ENCODE measurements around the gene MED13L. TPM values are rescaled to one million over a fixed set of nuclear protein-coding genes. Genes with fewer than 3 reads are reported as not detected.
A peak's percentile ranks its signal among the peaks of the same experiment; 100 is the strongest.

The MED13L gene
- total RNA-seq, 2 experiments from 2014 or later = 112 to 120 TPM

DNA sequence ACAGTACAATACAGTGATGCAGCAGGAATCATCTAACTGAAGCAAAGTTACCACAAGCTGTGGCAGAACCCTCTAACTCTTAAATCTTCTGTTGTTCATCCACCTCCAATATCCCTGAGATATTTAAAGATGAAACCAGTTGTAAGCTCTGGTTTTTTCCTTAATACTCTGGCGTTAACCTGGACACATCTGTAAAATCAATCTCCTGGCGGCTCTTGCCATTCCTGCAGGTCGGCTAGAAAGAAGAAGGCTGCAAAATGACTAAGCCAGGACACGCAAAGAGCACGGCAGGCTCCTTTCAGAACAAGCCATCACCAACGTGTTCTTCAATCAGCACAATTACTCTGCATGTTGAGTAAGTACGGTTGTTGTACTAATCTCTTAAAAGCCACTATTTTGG, 309.3 kb downstream of the MED13L start:
- no peaks in the 10 kb centered on the region for H3K9me3 Mint-ChIP-seq
- peaks cover 36% of the 10 kb centered on the region for H3K4me1 Mint-ChIP-seq
- H3K27ac Mint-ChIP-seq = no peak overlapping the region
- no peak for DNase-seq
- H3K4me3 Mint-ChIP-seq = no peak overlapping the region
- peaks cover 55% of the 10 kb centered on the region for H3K36me3 Mint-ChIP-seq
- POLR2A ChIA-PET = no interaction called here
- ATAC-seq (ENCODE audit: low read depth) = no peak
- no peaks in the 10 kb centered on the region for H3K27me3 Mint-ChIP-seq

- Mint-ChIP-seq H3K27me3 (no peaks in the 10 kb centered on the region), H3K4me3 (no peak overlapping the region), H3K36me3 (peaks cover 52% of the 10 kb centered on the region), H3K4me1 (peaks cover 45% of the 10 kb centered on the region), H3K9me3 (no peaks in the 10 kb centered on the region), H3K27ac (peak overlapping the region; percentile 90)
- ATAC-seq (ENCODE audit: low read depth) (no peak), DNase-seq (no peak)
- POLR2A ChIA-PET = interaction anchor here (0.7 kb wide), 1 partner anchor 209 kb away, joined by 5 read pairs; no protein-coding TSS in a partner anchor
Measured at GRCh38 chr12:115966376-115966775, 311.1 kb downstream of the MED13L start.

GRCh38 chr12:115964626-115965025, 312.9 kb downstream of the MED13L start:
- Mint-ChIP-seq H3K36me3 (peaks cover 58% of the 10 kb centered on the region), H3K4me1 (peaks cover 57% of the 10 kb centered on the region), H3K4me3 (peak overlapping the region; percentile 67), H3K27ac (peak overlapping the region; percentile 90), H3K27me3 (no peaks in the 10 kb centered on the region), H3K9me3 (no peaks in the 10 kb centered on the region)
- DNase-seq (no peak), ATAC-seq (ENCODE audit: low read depth) (peak; percentile 66)
- POLR2A ChIA-PET = no interaction called here

GRCh38 chr12:115964214-115964613, 313.3 kb downstream of the MED13L start:
- no peaks in the 10 kb centered on the region for H3K9me3 Mint-ChIP-seq
- peaks cover 57% of the 10 kb centered on the region for H3K4me1 Mint-ChIP-seq
- no peaks in the 10 kb centered on the region for H3K27me3 Mint-ChIP-seq
- ATAC-seq (ENCODE audit: low read depth) (no peak), DNase-seq (no peak)
- peak overlapping the region; percentile 67 for H3K4me3 Mint-ChIP-seq
- POLR2A ChIA-PET = no interaction called here
- peak overlapping the region; percentile 90 for H3K27ac Mint-ChIP-seq
- peaks cover 58% of the 10 kb centered on the region for H3K36me3 Mint-ChIP-seq

GRCh38 chr12:115962216-115962615, 315.3 kb downstream of the MED13L start:
- Mint-ChIP-seq H3K9me3 (no peaks in the 10 kb centered on the region), H3K4me1 (peaks cover 58% of the 10 kb centered on the region)
- ATAC-seq (ENCODE audit: low read depth) = no peak

GRCh38 chr12:115960868-115961802, 316.4 kb downstream of the MED13L start:
- DNase-seq (peak; percentile 53), ATAC-seq (ENCODE audit: low read depth) (peak; percentile 82)
- peaks cover 49% of the 10 kb centered on the region for H3K4me1 Mint-ChIP-seq
- H3K36me3 Mint-ChIP-seq = peaks cover 46% of the 10 kb centered on the region
- no peaks in the 10 kb centered on the region for H3K27me3 Mint-ChIP-seq
- H3K27ac Mint-ChIP-seq = peak overlapping the region; percentile 72
- H3K4me3 Mint-ChIP-seq = peak overlapping the region; percentile 16
- H3K9me3 Mint-ChIP-seq = no peaks in the 10 kb centered on the region
- POLR2A ChIA-PET = no interaction called here

More at GRCh38 chr12:115962216-115962615, 315.3 kb downstream of the MED13L start:
- H3K27ac Mint-ChIP-seq = no peak overlapping the region
- peaks cover 51% of the 10 kb centered on the region for H3K36me3 Mint-ChIP-seq
- no peaks in the 10 kb centered on the region for H3K27me3 Mint-ChIP-seq
- no peak for DNase-seq
- no peak overlapping the region for H3K4me3 Mint-ChIP-seq
- POLR2A ChIA-PET = no interaction called here

DNA sequence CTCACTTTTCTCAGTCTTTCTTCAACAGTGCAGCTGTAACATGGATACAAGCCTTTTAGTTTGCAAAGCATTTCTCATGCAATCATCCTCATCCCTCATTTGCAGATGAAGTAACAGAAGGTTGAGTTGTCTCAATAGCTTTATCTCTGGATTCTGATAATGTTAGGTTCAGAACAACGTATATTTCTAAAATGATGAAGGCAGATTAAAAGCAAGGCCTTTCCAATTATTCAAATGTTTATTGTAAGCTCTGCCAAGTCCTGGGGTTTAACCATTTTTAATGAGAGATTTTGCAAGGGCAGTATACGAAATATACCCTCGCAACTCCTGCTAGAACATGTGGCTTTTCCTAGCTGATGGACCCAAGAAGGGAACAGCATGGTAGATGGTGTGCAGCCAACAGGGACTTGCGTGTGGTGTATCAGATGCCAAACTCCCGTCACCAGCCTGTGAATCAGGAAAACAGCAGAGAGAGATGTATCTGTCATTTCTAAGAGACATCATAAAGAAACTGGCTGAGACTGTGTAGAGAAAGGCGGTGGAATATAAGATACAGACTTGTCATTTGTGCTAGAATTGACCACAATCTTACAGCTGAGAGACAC, 319.7 kb downstream of the MED13L start:
- DNase-seq (no peak), ATAC-seq (ENCODE audit: low read depth) (no peak)
- Mint-ChIP-seq H3K4me1 (peaks cover 19% of the 10 kb centered on the region), H3K27ac (no peak overlapping the region), H3K4me3 (no peak overlapping the region), H3K9me3 (no peaks in the 10 kb centered on the region), H3K27me3 (no peaks in the 10 kb centered on the region), H3K36me3 (peaks cover 22% of the 10 kb centered on the region)
- POLR2A ChIA-PET = no interaction called here

DNA sequence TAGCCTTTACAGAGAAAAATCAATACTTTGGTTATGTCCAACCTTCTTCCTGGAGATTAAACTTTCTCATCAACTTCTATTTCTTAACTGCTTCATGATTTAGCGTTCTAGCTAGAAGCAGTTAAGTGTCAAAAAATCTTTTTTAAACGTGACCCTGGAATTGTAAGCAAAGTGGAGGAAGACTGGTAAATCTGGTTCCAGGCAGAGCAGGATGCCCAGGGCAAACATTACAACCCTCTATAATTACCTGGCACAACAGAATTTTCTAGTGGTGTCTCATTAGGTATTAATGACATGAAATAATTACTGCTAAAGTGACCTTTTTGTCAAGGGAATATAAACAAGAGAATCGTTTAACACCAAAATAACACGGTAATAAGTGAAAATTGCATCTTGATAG, 320.8 kb downstream of the MED13L start:
- ATAC-seq (ENCODE audit: low read depth) (no peak), DNase-seq (no peak)
- no peaks in the 10 kb centered on the region for H3K27me3 Mint-ChIP-seq
- POLR2A ChIA-PET = no interaction called here
- H3K4me1 Mint-ChIP-seq = peaks cover 17% of the 10 kb centered on the region
- no peaks in the 10 kb centered on the region for H3K9me3 Mint-ChIP-seq
- H3K4me3 Mint-ChIP-seq = no peak overlapping the region
- no peak overlapping the region for H3K27ac Mint-ChIP-seq
- H3K36me3 Mint-ChIP-seq = peaks cover 20% of the 10 kb centered on the region

DNA sequence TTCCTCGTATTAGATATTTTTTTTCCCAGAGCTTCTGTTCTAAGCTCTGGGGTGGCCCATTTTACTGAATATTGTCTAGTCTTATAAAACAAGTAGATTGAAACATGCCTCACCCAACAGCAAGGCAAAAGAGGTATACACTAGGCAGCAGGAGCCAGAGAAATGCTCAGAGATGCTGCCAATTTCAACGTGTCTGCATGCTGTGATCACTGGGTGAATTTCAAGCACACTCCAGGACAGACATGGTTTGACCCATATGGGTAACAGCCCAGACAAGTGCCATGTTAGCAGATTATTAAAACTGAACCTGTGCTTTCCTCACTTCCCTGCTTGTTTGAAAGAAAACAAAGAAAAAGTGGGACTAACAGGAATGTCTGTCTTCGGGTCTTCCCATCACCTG, 321.3 kb downstream of the MED13L start:
- Mint-ChIP-seq H3K4me1 (peaks cover 14% of the 10 kb centered on the region), H3K9me3 (no peaks in the 10 kb centered on the region), H3K36me3 (peaks cover 20% of the 10 kb centered on the region), H3K4me3 (no peak overlapping the region), H3K27me3 (no peaks in the 10 kb centered on the region), H3K27ac (no peak overlapping the region)
- DNase-seq (no peak), ATAC-seq (ENCODE audit: low read depth) (no peak)
- POLR2A ChIA-PET = no interaction called here

GRCh38 chr12:115953450-115953849, 324.0 kb downstream of the MED13L start:
- H3K9me3 Mint-ChIP-seq = no peaks in the 10 kb centered on the region
- H3K27me3 Mint-ChIP-seq = no peaks in the 10 kb centered on the region
- H3K27ac Mint-ChIP-seq = no peak overlapping the region
- peaks cover 3% of the 10 kb centered on the region for H3K4me1 Mint-ChIP-seq
- peaks cover 9% of the 10 kb centered on the region for H3K36me3 Mint-ChIP-seq
- ATAC-seq (ENCODE audit: low read depth) (no peak), DNase-seq (no peak)
- H3K4me3 Mint-ChIP-seq = no peak overlapping the region
- POLR2A ChIA-PET = no interaction called here

GRCh38 chr12:115953031-115953430, 324.5 kb downstream of the MED13L start:
- POLR2A ChIA-PET = no interaction called here
- ATAC-seq (ENCODE audit: low read depth) (no peak), DNase-seq (no peak)
- Mint-ChIP-seq H3K36me3 (peaks cover 6% of the 10 kb centered on the region), H3K27me3 (no peaks in the 10 kb centered on the region), H3K4me1 (no peaks in the 10 kb centered on the region), H3K9me3 (no peaks in the 10 kb centered on the region), H3K27ac (no peak overlapping the region), H3K4me3 (no peak overlapping the region)

DNA sequence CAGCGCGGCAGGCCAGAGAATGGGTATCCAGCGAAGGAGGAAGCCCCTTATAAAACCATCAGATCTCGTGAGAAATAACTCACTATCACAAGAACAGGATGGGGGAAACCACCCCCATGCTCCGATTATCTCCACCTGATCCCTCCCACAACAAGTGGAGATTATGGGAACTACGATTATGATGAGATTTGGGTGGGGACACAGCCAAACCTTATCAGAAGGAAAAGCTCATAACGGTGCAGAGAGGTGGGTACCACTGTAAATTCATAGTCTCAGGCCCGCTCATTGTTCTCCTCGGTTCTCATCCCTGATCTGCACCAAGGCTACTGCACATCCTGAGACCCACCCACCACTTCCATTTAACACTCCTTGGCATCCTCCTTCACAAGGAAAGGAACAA, 326.5 kb downstream of the MED13L start:
- no peak for DNase-seq
- H3K27me3 Mint-ChIP-seq = no peaks in the 10 kb centered on the region
- H3K36me3 Mint-ChIP-seq = peaks cover 3% of the 10 kb centered on the region
- H3K4me1 Mint-ChIP-seq = no peaks in the 10 kb centered on the region
- ATAC-seq (ENCODE audit: low read depth) = no peak
- no peak overlapping the region for H3K27ac Mint-ChIP-seq
- H3K9me3 Mint-ChIP-seq = no peaks in the 10 kb centered on the region
- no peak overlapping the region for H3K4me3 Mint-ChIP-seq
- POLR2A ChIA-PET = no interaction called here

GRCh38 chr12:115949675-115950074, 327.8 kb downstream of the MED13L start:
- ATAC-seq (ENCODE audit: low read depth) (no peak), DNase-seq (no peak)
- Mint-ChIP-seq H3K9me3 (no peaks in the 10 kb centered on the region), H3K4me1 (no peaks in the 10 kb centered on the region), H3K27ac (peak overlapping the region; percentile 46), H3K36me3 (peaks cover 2% of the 10 kb centered on the region), H3K4me3 (no peak overlapping the region), H3K27me3 (peaks cover 3% of the 10 kb centered on the region)
- POLR2A ChIA-PET = no interaction called here

DNA sequence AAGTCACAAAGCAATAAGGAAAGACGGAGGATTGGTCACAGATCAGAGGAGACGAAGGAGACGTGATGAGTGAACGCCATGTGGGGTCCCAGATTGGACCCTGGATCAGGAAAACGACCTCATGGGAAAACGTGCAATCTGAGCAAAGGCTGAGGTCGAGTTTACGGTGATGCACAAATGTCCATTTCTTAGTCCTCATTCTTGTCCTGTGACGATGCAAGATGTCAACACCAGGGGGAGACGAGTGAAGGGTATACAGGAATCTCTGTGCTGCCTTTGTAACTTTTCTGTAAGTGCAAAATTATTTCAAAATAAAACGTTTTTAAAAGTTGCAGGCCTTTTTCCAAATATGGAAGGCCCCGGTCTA, 329.8 kb downstream of the MED13L start:
- DNase-seq (no peak), ATAC-seq (ENCODE audit: low read depth) (no peak)
- Mint-ChIP-seq H3K9me3 (no peaks in the 10 kb centered on the region), H3K4me3 (no peak overlapping the region), H3K4me1 (no peaks in the 10 kb centered on the region), H3K36me3 (peaks cover 2% of the 10 kb centered on the region), H3K27me3 (peaks cover 3% of the 10 kb centered on the region), H3K27ac (no peak overlapping the region)
- POLR2A ChIA-PET = no interaction called here
